Fibroblast of lung (primary cell): Measurements from ENCODE around the gene IL23R.

ENCODE experiments used
- EZH2 ChIP-seq: IDR thresholded peaks from 2 replicates; pipeline ENCODE4 v1.5.1; 2012; ENCODE audit warnings: low read length, control low read depth, mild to moderate bottlenecking; ENCODE audit errors: missing control alignments
- TF ChIP-seq, protein P1 (sequence below), 2 donors: IDR thresholded peaks in 1 of 2; conservative IDR thresholded peaks in 1 of 2; 1 replicate in 1 of 2; 2 replicates in 1 of 2; pipeline ENCODE4 v1.5.1; 2011 to 2012; ENCODE audit warnings: low read length in 2 of 2, control low read depth in 1 of 2, inconsistent platforms in 1 of 2, low read depth in 1 of 2, mild to moderate bottlenecking in 1 of 2

DNA sequence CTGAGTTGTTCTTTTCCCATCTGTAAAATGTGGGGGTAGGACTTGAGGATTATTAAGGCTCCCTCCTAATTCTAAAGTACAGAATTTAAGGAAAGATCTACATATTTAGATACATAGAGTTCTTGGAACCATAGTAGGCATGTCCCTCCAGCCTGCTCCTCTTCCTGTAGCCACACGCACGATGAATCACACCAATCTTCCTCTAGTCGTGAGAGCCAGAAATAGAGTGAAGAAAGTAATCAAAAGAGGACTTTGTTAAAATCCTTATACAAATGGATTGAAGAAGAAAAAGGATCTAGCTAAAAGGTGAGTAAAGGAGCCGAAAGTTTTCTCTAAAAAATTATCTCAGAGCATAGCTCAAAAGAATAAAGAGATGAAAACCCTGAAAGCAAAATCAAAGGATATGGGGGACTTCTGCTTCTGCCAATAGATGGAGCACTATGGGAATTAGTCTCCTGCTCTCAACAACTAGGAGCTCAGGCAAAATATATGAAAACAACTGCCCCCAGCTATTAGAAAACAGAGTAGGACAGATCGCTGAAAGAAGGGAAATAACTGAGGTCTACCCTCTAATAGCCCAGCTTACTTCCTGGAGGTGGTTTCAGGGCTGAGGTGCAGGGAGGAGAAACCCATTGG, 40.0 kb upstream of the IL23R start:
- no peak for TF ChIP-seq EZH2
- TF ChIP-seq, protein P1, sequence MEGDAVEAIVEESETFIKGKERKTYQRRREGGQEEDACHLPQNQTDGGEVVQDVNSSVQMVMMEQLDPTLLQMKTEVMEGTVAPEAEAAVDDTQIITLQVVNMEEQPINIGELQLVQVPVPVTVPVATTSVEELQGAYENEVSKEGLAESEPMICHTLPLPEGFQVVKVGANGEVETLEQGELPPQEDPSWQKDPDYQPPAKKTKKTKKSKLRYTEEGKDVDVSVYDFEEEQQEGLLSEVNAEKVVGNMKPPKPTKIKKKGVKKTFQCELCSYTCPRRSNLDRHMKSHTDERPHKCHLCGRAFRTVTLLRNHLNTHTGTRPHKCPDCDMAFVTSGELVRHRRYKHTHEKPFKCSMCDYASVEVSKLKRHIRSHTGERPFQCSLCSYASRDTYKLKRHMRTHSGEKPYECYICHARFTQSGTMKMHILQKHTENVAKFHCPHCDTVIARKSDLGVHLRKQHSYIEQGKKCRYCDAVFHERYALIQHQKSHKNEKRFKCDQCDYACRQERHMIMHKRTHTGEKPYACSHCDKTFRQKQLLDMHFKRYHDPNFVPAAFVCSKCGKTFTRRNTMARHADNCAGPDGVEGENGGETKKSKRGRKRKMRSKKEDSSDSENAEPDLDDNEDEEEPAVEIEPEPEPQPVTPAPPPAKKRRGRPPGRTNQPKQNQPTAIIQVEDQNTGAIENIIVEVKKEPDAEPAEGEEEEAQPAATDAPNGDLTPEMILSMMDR (conservative IDR thresholded peaks at IDR 0.05 in 1 of 2, IDR thresholded peaks at IDR 0.05 in 1 of 2; ENCODE audit: low read depth in 1 of 2, low read length in 2 of 2): no peak
